GM18858 (cell line): Measurements from ENCODE around the gene PLCB1.
"Not testable (repeated sequence)": the region's sequence is repeated elsewhere in the genome, so short reads cannot be mapped to it uniquely, and the experiment has no call there.

Source experiments
- ATAC-seq: cut with Tn5 transposase; IDR thresholded peaks from one replicate; pipeline ENCODE4 v1.9.1; 2021; ENCODE audit not compliant: unreplicated experiment

Gene PLCB1

DNA sequence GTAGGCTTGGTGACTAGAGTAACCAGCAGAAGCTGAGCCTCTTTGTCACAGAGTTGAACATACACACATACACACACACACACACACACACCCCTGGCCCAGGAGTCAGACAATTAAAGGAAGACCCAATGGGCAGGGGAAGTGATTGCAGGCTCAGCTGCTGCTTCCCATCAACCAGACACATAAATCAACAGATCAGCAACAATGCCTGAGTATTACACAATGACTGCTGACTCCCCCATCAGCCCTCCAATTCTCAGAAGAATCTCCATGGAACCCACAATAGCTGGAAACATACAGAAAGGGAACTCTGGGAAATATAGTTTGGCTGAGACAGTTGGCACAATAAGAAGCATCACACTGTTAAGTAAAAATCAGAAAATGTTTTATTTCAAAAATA, 666.4 kb downstream of the PLCB1 start:
- no peak for ATAC-seq

DNA sequence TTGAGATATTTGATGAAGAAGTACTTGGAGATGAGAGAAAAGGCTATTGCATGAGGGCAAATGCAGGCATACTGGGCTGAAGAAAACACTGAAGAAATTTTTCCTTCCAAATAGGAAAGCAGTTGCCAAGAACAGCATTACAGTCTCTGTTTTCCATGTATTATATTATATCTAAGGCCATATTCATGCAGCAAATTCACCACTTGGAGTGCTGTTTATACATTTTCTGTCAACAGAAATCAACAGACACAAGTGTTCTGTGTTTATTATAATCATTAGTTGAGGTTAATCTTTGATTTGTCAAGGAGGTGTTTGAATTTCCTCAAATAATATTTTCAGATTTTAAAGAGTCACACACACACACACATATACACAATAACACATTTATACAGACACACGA, 668.0 kb downstream of the PLCB1 start:
- no peak for ATAC-seq

DNA sequence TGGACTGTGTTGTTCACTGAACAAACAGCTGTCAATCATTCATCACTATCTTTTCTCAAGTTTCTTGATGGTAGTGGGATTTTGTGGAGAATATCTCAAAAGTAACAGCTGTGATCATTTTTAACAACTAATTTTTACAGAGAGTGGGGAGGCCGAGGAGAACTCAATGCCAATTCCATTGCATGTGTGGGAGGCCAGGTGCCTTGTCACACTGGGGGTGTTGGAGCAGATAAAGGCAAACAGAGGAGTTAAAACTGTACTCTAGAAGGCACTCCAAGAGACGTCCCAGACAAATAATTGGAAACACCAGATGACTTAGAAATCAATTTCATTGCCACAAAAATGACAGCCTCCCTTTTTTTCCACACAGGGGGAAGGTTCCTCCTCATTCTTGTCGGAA, 669.6 kb downstream of the PLCB1 start:
- no peak for ATAC-seq

DNA sequence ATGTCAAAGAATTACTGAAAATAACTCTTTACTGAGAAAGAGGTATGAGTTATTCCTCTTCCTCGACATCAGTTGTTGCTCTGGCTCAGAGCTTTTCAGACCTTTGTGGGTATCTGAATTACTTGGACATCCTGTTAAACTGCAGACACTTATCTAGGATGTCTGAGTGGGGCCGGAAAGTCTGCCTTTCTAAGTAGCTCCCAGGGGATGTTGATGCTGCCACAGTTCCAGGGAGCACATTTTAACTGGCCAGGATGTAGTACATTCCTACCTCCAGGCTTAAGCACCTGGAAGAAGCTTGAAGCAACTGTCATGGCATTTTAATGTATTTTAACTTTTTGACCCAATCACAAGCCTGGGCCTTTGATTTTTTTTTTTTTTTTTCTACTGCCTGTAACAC, 671.0 kb downstream of the PLCB1 start:
- no peak for ATAC-seq

DNA sequence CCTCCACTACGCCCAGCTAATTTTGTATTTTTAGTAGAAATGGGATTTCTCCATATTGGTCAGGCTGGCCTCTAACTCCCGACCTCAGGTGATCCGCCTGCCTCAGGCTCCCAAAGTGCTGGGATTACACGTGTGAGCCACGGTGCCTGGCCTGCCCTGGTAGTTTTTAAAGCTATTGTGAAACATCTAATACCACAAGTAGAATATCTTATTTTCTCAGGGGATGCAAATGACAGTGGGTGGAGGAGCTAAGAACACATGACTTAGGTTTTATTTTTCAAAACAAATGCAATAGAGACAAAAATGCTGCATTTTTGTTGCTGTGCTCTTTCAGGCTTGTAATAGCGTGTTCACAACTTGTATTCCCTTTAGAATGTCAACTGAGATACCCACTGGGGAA, 671.9 kb downstream of the PLCB1 start:
- ATAC-seq = no peak

DNA sequence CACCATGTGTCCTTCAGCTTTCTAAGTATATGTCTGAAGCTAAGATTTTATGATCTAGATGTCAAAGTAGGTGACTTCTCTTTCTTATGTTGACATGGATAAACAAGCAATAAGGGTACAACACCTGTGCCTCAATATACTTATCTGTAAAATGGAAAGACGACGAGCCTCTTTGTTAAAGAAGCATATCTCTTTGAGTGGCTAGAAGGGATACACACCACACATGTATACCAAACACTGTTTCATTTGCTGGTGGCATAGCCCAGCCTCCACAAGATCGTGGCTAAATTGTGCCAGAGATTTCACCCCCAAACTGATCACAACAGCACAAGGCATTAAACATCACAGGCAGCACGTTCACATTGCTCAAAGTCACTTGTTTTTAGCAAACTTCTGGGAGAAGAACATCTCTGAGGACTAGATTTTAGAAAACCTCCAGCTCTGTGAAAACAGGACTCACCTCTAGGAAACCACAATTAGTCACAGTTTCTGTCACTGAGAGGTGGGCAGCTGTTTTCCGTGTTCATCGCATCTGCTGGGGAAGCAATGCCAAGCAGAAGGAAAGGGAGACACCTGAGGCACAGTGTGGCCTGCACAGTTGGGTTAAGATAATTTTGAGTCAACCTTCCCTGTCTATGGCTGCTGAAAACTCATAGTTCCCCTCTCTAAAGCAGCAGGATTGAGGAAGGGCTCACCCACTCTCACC, 673.8 kb downstream of the PLCB1 start:
- no peak for ATAC-seq

DNA sequence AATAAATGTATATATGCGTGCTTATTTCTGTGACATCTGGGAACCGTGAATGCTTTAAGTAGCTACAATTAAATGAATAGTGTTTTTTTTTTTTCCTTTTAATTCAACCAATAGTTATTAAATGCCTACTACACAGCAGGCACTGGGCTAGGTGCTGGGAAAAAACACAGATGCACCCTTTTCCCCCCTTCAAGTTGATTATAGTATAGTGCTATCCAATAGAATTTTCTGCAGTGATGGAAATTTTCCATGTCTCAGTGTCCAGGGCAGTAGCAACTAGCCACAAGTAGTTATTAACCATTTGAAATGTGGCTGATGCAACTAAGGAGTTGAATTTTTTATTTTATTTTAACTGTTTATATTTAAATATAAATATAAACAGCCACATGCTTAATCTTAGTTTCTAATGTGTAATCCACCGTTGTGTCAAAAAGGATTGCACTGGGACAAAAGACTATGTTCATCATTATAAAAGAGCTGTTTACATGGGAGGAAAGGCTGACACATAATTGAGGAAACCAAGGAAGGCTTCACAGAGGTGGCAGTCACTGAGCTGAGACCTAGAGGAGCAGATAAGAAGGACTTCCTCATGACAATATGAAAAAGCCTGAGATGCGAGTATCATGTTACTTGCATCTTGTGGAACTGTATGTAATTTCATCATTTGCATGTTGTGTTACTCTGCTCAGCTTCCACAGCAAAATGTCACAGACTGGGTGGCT, 675.6 kb downstream of the PLCB1 start:
- ATAC-seq = no peak

DNA sequence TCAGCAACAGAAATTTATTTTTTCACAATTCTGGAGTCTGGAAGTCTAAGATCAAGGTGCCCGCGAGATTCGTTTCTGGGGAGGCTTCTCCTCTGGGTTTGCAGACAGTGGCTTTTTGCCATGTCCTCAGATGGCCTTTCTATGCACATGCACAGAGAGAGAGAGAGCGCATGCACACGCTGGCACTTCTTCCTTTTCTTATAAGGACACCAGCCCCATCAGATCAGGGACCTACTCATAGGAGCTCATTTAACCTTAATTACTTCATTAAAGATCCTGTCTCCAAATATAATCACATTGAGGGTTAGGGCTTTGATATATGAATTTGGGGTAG, 676.1 kb downstream of the PLCB1 start:
- ATAC-seq = no peak

DNA sequence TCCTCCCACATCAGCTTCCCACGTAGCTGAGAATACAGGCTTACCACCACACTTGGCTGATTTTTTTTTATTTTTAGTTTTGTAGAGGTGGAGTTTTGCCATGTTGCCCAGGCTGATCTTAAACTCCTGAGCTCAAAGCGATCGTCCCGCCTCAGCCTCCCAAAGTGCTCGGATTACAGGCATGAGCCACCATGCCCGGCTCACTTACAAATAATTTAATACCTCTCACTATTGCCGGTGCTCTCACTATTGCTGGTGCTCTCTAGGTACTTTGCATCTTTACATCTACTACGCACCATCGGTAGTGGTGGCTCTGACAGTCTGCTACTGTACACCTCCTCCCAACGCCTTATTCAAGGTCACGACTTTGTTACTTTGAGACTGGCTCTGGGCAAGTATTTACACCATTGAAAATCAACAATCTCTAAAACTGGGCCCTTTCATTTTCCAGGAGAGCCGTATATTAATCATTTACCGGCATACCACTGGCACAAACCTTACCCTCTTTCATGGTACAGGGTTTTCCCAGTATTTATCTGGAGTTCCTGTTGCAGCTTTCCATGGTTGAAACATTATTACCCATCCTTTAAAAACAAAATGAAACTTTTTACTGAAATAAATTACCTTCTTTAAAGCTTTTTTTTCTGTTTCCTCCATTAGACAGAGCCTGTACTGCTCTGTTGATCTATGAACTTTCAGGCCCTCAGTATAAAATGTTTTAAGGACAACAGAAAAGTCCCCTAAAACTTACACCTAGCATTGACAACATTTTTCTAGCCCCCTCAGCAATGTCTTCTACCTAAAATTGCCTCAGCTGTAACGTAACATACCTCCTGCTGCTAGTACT, 677.3 kb downstream of the PLCB1 start:
- no peak for ATAC-seq

DNA sequence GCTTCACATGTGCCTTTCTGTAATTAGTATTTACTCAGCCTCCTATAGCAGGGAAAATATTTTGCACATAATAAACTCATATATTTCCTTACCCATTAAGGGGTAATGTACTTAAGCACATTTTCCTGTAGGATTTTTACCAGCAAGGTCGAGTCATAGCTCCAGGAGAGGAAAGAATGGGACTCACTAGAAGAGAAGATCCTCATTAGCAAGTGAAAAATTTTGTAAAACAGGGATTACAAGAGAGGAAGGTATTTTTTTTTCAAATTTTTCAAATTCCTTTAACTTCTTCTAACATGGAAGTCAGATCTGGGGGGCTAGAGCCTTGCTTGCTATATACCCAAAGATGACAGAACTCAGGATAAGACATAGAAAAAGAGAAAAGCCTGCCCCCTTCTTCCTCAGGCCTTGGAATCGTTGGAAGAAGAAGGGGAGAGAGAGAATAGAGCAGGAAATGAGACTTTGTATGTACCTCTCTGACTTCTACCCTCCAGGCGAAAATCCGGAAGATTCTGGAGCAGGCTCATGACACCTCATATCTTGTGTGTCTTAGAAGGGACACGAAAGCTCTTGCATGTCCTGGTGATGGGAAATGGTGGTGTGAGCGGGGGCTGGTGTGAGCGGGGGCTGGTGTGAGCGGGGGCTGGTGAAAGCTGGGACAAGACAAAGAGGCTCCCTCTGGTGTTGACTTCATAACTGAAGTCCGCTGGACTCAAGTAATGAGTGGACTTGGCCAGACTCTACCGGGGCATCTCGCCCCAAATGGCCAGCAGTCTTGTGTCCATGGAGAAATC, 679.9 kb downstream of the PLCB1 start:
- ATAC-seq = no peak

DNA sequence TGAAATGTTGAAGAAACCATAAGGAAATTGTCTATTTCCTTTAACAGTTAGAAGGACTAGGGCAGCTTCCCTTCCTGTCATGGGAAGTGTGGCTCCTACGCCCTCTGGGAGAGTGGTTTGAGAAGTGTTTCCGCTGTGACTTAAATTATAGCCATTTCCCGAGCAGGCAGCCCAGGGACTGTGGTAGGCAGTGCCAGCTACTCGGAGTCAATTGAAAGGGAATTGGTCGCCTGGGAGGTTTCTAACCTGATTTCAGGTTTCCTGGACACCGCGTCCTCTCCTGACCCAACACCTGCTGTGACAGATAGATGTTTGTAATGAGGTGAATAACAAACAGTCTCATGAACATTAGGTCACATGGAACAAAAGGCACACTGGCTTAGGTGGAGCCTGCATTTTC, 680.8 kb downstream of the PLCB1 start:
- ATAC-seq = no peak

DNA sequence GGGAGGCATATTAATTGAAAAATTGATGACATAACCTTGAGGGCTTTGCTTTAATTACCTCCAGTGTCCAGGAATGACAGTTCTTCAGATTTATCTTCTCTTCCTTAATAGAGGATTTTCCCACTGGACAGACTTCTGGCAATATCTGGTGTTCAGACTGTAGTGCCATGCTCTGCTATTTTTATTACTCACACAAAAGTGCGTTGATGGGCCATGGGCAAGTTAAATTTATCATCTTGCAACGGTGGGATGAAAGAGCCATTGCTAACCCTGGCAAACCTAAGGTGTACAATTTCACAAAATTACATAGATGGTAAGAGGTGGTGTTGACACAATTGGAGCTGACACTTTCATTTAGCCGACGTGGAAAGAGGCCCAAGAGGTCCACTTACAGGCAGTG, 683.1 kb downstream of the PLCB1 start:
- ATAC-seq = no peak

DNA sequence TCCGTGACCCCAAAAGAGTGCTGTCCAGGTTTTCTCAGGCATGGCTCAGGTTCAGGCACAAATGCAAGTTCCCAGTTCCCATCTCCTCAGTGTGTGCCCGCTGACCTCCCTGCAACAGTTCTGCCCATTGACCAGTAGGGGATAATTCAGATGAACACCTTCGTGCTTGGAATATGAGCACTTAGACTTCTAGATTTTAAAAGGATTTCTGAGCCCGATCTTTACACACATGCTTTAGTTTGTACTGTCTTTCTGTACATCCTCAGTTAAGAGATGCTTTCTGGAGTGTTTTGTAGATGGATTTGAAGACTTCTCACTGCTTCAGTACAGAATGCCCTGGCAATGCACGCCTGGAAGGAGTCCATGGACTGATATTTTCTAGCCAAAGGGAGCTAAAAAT, 697.2 kb downstream of the PLCB1 start:
- no peak for ATAC-seq

DNA sequence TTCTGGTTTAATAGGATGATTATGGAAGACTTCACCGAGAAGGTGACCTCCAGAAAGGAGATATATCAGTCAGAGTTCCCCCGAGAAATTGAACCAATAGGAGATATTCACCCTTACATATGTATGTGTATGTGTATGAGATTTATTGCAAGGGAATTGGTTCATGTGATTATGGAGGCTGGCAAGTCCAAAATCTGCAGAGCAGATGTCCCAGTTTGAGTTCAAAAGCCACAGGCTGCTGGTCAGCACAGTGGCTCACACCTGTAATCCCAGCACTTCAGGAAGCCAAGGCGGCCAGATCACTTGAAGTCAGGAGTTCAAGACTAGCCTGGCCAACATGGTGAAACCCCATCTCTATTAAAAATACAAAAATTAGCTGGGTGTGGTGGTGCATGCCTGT, 702.2 kb downstream of the PLCB1 start:
- not testable (repeated sequence) for ATAC-seq

DNA sequence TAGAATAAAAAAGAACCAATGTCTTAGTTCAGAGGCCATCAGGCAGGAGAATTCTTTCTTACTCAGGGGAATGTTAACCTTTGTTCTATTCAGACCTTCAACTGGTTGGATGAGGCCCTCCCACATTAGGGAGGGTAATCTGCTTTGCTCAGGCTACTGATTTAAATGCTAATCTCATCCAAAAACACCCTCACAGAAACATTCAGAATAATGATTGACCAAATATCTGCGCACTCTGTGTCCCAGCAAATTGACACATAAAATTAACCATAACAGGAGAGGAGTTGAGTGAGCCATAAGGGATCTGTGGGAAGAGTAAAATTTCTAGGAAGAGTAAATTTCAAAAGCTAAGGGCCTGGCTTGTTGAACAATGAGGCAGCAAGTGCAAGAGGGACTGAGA, 702.8 kb downstream of the PLCB1 start:
- no peak for ATAC-seq

DNA sequence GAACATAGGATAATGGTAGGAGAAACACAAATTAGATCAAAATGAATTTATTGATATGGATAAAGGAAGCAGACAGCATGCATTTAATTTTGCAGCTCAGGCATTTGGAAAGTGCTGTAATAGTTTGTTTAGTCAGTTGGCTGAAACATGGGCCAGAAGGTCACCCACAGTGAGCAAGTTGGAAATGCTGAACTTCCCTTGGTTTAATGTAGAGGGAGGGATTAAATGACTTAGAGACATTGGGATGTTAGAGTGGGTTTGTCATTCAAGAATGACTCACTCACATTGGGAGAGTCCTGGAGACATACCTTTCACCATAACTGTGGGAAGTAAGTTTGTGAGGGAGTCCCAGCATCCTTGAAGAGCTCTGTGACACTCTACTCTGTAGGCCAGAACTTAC, 705.3 kb downstream of the PLCB1 start:
- no peak for ATAC-seq

DNA sequence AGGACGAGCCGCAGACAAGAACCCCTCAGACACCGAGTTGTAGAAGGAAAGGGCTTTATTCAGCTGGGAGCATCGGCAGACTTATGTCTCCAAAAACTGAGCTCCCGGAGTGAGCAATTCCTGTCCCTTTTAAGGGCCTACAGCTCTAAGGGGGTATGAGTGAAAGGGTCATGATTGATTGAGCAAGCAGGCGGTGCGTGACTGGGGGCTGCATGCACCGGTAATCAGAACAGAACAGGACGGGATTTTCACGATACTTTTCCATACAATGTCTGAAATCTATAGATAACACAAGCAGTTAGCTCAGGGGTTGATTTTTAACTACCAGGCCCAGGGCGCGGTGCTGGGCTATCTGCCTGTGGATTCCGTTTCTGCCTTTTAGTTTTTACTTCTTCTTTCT, 710.5 kb downstream of the PLCB1 start:
- no peak for ATAC-seq

DNA sequence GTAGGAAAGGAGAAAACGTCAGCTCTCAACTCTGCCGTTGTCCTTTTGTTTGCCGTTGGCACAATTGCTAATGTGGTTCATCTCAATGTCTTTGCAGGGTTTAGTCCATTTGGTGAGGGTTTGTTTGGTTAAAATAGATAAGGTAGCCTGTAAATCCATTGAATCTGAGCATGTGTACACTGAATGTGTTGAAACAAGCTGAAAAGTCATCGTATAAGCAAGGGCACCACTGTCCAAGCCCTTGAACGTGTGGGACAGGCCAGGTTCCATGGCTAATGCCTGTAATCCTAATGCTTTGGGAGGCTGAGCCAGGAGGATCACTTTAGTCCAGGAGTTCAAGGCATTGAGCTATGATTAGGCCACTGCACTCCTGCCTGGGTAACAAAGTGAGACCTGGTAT, 712.1 kb downstream of the PLCB1 start:
- ATAC-seq = no peak

DNA sequence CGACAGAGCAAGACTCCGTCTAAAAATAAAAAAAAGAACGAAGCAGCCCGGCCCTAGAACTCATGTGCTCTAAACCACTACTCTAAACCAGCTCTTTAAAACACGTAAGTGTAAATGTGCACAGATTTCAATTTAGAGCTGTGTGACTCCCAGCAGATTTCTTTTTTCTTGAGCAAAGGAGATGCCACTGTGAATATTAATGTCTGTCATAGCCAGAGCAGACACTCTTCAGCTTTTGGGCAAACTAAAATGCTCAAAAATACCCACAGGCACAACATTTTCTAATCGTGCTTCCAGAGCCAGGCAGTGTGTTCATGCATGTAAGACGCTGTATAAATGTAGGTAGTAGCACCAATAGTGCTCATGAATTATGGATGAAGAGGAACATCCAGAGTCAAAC, 717.9 kb downstream of the PLCB1 start:
- no peak for ATAC-seq

DNA sequence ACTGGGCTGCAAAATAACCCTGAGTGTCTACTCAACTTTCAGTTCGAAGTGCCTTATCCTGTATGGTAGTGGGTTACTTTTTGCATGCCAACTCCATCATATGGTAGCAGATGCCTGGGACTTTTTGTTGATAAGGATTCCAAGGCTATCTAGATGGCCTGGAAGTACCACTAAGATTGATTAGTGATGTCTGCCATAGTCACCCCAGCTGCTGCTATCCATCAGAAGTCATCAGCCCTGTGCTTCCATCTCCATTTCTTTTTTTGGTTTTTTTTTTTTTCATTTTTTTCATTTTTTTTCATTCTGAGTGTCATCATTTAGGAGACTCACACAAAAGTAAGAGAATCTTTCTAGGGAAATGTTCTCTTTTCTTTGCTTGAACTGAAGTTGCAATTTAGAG, 719.4 kb downstream of the PLCB1 start:
- no peak for ATAC-seq

DNA sequence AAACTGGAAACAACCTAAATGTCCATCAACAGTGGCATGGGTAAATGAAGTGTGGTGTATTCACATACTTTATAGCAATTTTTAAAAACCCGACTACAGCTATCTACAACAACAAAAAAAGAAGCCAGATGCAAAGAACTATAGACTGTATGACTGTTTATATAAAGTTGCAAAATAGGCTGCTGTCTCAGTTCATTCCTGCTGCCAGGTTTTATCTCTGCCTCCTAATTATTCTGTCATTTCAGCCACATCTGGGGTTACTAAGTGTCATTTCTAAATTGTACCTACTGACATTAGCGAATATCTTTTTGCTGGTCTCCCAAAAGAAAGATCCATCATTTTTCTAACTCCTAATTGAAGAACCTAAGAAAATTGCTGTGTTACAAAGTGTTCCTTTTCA, 719.9 kb downstream of the PLCB1 start:
- not testable (repeated sequence) for ATAC-seq
